Epithelial cell of esophagus (primary cell): ENCODE data around the gene OGT.

Experiments used
- DNase-seq: peaks from one replicate; pipeline ENCODE4 v3.0.0; 2010; ENCODE audit warnings: low read depth
- H3K4me3 ChIP-seq: 2 replicates; pipeline ENCODE4 v1.5.1; 2011; ENCODE audit warnings: mild to moderate bottlenecking, low read length, control low read depth
- CTCF ChIP-seq: IDR thresholded peaks from 2 replicates; pipeline ENCODE4 v1.5.1; 2011; ENCODE audit warnings: low read depth, mild to moderate bottlenecking, low read length, control low read depth, inconsistent platforms; ENCODE audit not compliant: insufficient read depth; ENCODE audit errors: missing control alignments

OGT gene

GRCh38 chrX:71573590-71573989, 40.7 kb downstream of the OGT start:
- DNase-seq = no peak
- TF ChIP-seq CTCF = no peak
- H3K4me3 ChIP-seq = no peak overlapping the region

GRCh38 chrX:71577682-71578081, 44.8 kb downstream of the OGT start:
- no peak overlapping the region for H3K4me3 ChIP-seq
- no peak for DNase-seq
- TF ChIP-seq CTCF = no peak

GRCh38 chrX:71578253-71579135, 45.6 kb downstream of the OGT start, which contains the start of gene GCNA:
Gene GCNA (plus strand): TSS chrX:71578437. CDS start chrX:71580822, 2,385 bp downstream.
- no peak for TF ChIP-seq CTCF
- H3K4me3 ChIP-seq = no peak within 1 kb of the TSS
- DNase-seq = no peak

- DNase-seq = no peak
- H3K4me3 ChIP-seq = no peak overlapping the region
- TF ChIP-seq CTCF = no peak
These were observed 46.5 kb downstream of the OGT start for GRCh38 chrX:71579136-71579989.

GRCh38 chrX:71579990-71580380, 47.1 kb downstream of the OGT start:
- no peak for DNase-seq
- TF ChIP-seq CTCF = no peak
- H3K4me3 ChIP-seq = no peak overlapping the region

- no peak overlapping the region for H3K4me3 ChIP-seq
- no peak for TF ChIP-seq CTCF
- no peak for DNase-seq
These were observed 48.3 kb downstream of the OGT start for GRCh38 chrX:71581210-71581609.
